Skeletal muscle cell (primary cell): ENCODE results near the gene TMEM178B.
"Not testable (repeated sequence)": the region's sequence is repeated elsewhere in the genome, so short reads cannot be mapped to it uniquely, and the experiment has no call there.

Experiments
- DNase-seq: peaks from one replicate; pipeline ENCODE4 v3.0.0-alpha.2; 2010; ENCODE audit warnings: low read depth
- H3K4me3 ChIP-seq: 2 replicates; pipeline ENCODE4 v1.5.1; 2011; ENCODE audit warnings: low read depth, mild to moderate bottlenecking, control low read depth, low read length, moderate library complexity

The TMEM178B gene

DNA sequence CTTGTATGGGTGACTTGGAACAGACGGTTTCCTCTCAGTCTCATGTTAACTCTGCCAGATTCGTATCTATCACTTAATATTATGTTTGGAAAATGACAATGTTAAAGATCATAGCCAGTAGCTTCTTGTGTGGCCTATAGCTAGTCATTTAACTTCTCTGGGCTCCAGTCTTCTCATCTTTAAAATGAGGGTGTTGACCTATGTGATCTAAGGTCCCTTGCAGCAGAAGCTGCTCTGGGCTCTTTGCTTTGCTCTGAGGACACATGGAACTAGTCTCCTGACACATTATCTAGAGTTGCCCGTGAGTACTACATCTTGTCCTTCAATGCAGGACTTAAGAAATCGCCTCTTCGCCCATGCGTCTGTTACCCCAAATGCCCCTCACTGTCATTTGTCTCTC lies 93.1 kb downstream of the TMEM178B start:
- no peak overlapping the region for H3K4me3 ChIP-seq
- DNase-seq = no peak

DNA sequence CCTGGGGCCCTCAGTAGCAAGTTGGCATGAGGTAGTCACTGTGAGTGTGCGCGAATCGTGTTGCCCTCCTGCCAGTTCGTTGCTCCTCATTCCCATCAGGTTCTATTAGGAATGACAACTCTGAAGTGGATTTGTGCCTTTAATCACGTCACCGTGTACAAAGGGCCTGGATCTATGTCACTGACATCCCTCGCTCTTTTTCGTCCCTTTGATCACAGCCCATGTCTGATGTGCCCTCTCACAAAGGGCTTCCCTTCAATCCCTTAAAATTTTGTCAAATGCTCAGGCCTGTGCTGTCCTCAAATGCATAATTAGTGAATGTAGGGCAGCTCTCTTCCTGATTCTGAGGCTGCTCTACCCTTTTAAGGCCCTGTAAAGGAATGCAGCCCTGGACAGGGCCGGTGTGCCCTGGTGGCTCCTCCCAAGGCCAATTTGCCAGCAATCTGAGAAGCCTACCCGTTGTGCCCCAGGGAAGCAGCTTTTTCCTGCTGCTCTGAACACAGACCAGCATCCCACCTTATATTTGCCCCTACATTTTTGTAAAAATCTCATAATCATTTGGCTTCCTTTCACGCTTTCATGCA lies 93.6 kb downstream of the TMEM178B start:
- H3K4me3 ChIP-seq = no peak overlapping the region
- DNase-seq = no peak

DNA sequence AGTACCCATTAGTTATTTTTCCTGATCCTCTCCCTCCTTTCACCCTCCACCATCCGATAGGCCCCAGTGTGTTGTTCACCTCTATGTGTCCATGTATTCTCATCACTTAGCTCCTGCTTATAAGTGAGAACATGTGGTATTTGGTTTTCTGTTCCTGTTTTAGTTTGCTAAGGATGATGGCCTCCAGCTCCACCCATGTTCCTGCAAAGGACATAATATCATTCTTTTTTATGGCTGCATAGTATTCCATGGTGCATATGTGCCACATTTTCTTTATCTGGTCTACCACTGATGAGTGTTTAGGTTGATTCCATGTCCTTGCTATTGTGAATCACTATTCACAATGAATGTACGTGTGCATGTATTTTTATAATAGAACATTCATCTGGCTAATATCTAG lies 95.3 kb downstream of the TMEM178B start:
- not testable (repeated sequence) for DNase-seq, H3K4me3 ChIP-seq

- DNase-seq, H3K4me3 ChIP-seq: not testable (repeated sequence)
Measured at GRCh38 chr7:141175728-141176127, 101.9 kb downstream of the TMEM178B start.

- not testable (repeated sequence) for H3K4me3 ChIP-seq, DNase-seq
Measured at GRCh38 chr7:141177120-141177519, 103.3 kb downstream of the TMEM178B start.

GRCh38 chr7:141178486-141179135 lies 104.7 kb downstream of the TMEM178B start:
- H3K4me3 ChIP-seq = no peak overlapping the region
- DNase-seq = no peak

GRCh38 chr7:141181812-141182211 lies 107.9 kb downstream of the TMEM178B start:
- H3K4me3 ChIP-seq = no peak overlapping the region
- DNase-seq = no peak

DNA sequence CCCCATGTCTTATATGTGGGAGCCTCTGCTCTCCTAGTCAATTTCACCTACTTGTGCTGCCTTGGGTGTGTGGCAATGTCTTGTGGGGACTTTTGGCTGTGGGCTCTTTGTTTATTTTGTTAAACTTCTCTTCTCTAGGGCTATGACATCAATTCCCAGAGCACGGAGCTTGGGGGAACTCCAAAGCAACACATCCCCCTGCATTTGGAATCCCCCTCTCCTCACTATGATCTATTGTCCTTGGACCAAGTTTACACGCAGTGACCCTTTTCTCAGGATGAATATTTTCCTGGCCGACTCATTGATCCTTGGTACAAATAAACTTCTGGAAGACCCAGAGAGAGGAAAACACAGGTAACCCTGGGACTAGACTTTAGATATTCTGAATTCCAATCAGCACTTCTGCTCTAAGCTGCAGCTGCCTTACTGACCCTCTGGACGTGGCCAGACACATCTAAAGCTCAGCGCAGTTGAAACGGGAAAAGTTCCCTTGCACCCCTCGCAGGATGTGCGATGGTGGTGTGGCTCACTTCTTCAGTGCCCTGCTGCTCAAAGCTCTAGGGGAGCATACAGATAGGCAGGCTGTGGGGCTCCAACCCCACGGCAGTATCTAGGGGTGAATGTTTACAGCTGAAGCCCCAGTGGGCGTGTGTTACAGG lies 110.8 kb downstream of the TMEM178B start:
- DNase-seq = no peak
- no peak overlapping the region for H3K4me3 ChIP-seq

DNA sequence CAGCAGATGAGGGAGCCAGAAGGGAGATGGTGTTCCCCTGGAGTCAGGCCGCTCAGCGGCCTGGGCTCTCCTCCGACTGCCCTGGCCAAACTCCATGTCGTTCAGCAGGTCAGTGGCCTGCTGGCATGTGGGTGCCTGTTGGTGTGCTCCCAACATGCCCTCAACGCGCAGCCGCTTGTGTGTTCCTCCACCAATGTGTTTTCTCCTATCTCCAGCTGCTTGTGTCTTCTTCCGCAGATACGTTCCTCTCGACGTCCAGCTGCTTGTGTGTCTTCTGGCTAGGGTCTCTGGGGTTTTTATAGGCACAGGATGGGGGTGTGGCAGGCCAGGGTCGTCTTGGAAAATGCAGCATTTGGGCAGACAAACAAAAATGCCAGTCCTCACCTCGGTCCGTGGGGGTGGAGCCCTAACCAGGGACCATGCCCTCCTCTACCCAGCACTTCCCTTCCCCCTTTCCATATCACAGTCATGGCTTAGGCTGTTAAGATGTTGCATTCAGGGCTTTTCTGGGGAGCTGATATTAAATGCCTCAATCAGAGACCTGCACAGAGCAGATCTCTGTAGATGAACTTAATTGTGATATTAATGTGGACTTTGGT lies 111.6 kb downstream of the TMEM178B start:
- no peak overlapping the region for H3K4me3 ChIP-seq
- DNase-seq = no peak

GRCh38 chr7:141189231-141189630 lies 115.4 kb downstream of the TMEM178B start:
- no peak overlapping the region for H3K4me3 ChIP-seq
- DNase-seq = no peak

DNA sequence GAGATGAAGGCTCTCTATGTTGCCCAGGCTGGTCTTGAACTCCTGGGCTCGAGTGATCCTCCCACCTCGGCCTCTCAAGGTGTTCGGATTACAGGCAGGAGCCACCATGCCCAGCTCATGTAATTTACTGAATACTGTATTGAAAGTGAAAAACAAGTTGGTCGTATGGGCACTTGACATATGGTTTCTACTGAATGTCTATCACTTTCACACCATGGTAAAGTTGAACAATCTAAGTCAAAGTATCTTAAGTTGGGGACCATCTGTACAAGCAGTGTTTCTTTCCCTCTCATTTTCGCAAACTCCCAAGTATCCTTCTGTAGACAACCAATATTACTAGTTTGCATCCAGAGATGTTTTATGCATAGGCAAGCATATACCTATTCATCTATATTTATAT lies 116.6 kb downstream of the TMEM178B start:
- H3K4me3 ChIP-seq = no peak overlapping the region
- no peak for DNase-seq

- H3K4me3 ChIP-seq = no peak overlapping the region
- DNase-seq = no peak
Measured at GRCh38 chr7:141191277-141191676, 117.4 kb downstream of the TMEM178B start.

- no peak for DNase-seq
- no peak overlapping the region for H3K4me3 ChIP-seq
Measured at GRCh38 chr7:141193066-141193465, 119.2 kb downstream of the TMEM178B start.

GRCh38 chr7:141195722-141196121 lies 121.9 kb downstream of the TMEM178B start:
- DNase-seq = not testable (repeated sequence)

GRCh38 chr7:141198194-141198958 lies 124.5 kb downstream of the TMEM178B start:
- DNase-seq = no peak
- H3K4me3 ChIP-seq = no peak overlapping the region

More at GRCh38 chr7:141195722-141196121, 121.9 kb downstream of the TMEM178B start:
- not testable (repeated sequence) for H3K4me3 ChIP-seq

- no peak overlapping the region for H3K4me3 ChIP-seq
- no peak for DNase-seq
Measured at GRCh38 chr7:141200191-141201108, 126.6 kb downstream of the TMEM178B start.

GRCh38 chr7:141201145-141201885 lies 127.5 kb downstream of the TMEM178B start:
- H3K4me3 ChIP-seq = no peak overlapping the region
- no peak for DNase-seq

GRCh38 chr7:141202535-141202934 lies 128.7 kb downstream of the TMEM178B start:
- H3K4me3 ChIP-seq = no peak overlapping the region
- no peak for DNase-seq
